K562 (cell line): ENCODE data around the gene PUM2. TPM values are rescaled to one million over a fixed set of nuclear protein-coding genes. Genes with fewer than 3 reads are reported as not detected.

Source experiments
- ATAC-seq: fragments of 200-7000 bp; cut with Tn5 transposase; 3 replicates; pipeline ENCODE4 v1.9.1; 2020; ENCODE audit warnings: moderate library complexity
- BruUV-seq: library from RNA; stranded (reverse); fragments of 400-500 nt; replicated peaks from 2 replicates; lab custom pipeline; 2021; lab: Mats Ljungman, UMichigan
- CTCF ChIA-PET: fragments of 300-600 bp; formaldehyde crosslinking; extraction: SDS; loops from one replicate; lab custom pipeline; 2021; ENCODE audit warnings: low intra/inter-chr PET ratio; lab: Yijun Ruan, JAX
- POLR2A ChIA-PET: fragments of 300-600, 350-650 bp; sonication (Branson Sonifier 250); formaldehyde crosslinking; extraction: SDS; loops from one replicate; lab custom pipeline; 2021; ENCODE audit warnings: antibody characterized with exemption, inconsistent platforms; lab: Yijun Ruan, JAX
- DNase-seq, 4 experiments: peaks; one replicate each; pipeline versions ENCODE4 v3.0.0 to v3.0.0-alpha.2; 2011 to 2018; ENCODE audit warnings: low spot score in 3 of 4, mixed read lengths in 3 of 4; ENCODE audit errors: extremely low read depth in 1 of 4
- FAIRE-seq: peaks from 2 replicates; lab custom pipeline; 2011; peaks lifted over from hg19 to GRCh38; lab: Jason Lieb, UNC
- H2AFZ ChIP-seq: 2 replicates; pipeline ENCODE4 v1.6.0; 2011; ENCODE audit warnings: low read depth, low read length, control low read depth, inconsistent platforms
- H3K27ac ChIP-seq: fragments of 200-600 bp; 3 replicates; pipeline ENCODE4 v1.8.0; 2011; ENCODE audit warnings: low read depth, mild to moderate bottlenecking, control low read depth, inconsistent platforms, low read length, moderate library complexity, mixed read lengths; ENCODE audit errors: extremely low read depth
- H3K27me3 ChIP-seq, 2 experiments: fragments of 300-600 bp in 1 of 2; 2 replicates in 1 of 2; 3 replicates in 1 of 2; pipeline versions ENCODE4 v1.6.0 to v1.8.0; 2011; ENCODE audit warnings: inconsistent platforms in 2 of 2, low read length in 2 of 2, mild to moderate bottlenecking in 1 of 2, mixed read lengths in 1 of 2, moderate library complexity in 1 of 2; ENCODE audit not compliant: control insufficient read depth in 2 of 2, insufficient read depth in 2 of 2
- H3K36me3 ChIP-seq: fragments of 300-600 bp; 3 replicates; pipeline ENCODE4 v1.8.0; 2011; ENCODE audit warnings: mild to moderate bottlenecking, low read length, inconsistent platforms; ENCODE audit not compliant: control insufficient read depth, insufficient read depth
- H3K4me1 ChIP-seq, 2 experiments: fragments of 200-600 bp in 1 of 2; replicated peaks in 1 of 2; 2 replicates in 1 of 2; 3 replicates in 1 of 2; pipeline versions ENCODE4 v1.5.1 to v1.8.0; 2011; ENCODE audit warnings: inconsistent platforms in 2 of 2, low read length in 2 of 2, mild to moderate bottlenecking in 1 of 2, mixed read lengths in 1 of 2, moderate library complexity in 1 of 2; ENCODE audit not compliant: control insufficient read depth in 2 of 2, insufficient read depth in 2 of 2
- H3K4me2 ChIP-seq: 2 replicates; pipeline ENCODE4 v1.6.1; 2011; ENCODE audit warnings: low read length, control low read depth, inconsistent platforms, mixed read lengths; ENCODE audit not compliant: insufficient read depth
- H3K4me3 ChIP-seq: fragments of 200-600 bp; sonication (generic), shearing (Covaris generic); 2 replicates; pipeline ENCODE4 v1.5.1; 2016; ENCODE audit warnings: control low read depth, inconsistent platforms
- H3K79me2 ChIP-seq: fragments of 200-600 bp; 3 replicates; pipeline ENCODE4 v1.8.0; 2011; ENCODE audit warnings: low read length, inconsistent platforms; ENCODE audit not compliant: control insufficient read depth, insufficient read depth
- H3K9ac ChIP-seq, 2 experiments: 2 replicates each; pipeline versions ENCODE4 v1.6.0 to v1.6.1; 2011; ENCODE audit warnings: low read depth in 2 of 2, low read length in 2 of 2, control low read depth in 1 of 2, inconsistent platforms in 1 of 2, mild to moderate bottlenecking in 1 of 2, mixed read lengths in 1 of 2; ENCODE audit not compliant: insufficient read depth in 1 of 2
- H3K9me1 ChIP-seq: one replicate; pipeline ENCODE4 v1.6.0; 2011; ENCODE audit warnings: inconsistent platforms, mild to moderate bottlenecking, low read length, moderate library complexity; ENCODE audit not compliant: control insufficient read depth, insufficient read depth
- H3K9me3 ChIP-seq: replicated peaks from 2 replicates; pipeline ENCODE4 v1.5.1; 2011; ENCODE audit warnings: low read depth, low read length, inconsistent platforms; ENCODE audit not compliant: control insufficient read depth, insufficient read depth
- H4K20me1 ChIP-seq: replicated peaks from 2 replicates; pipeline ENCODE4 v1.6.1; 2011; ENCODE audit warnings: low read length, inconsistent platforms, mixed read lengths; ENCODE audit not compliant: control insufficient read depth, insufficient read depth
- CAMTA2 ChIP-seq: fragments of 250-450 bp; sonication (Bioruptor Pico); conservative IDR thresholded peaks from 2 replicates; pipeline ENCODE4 v1.5.1; 2022
- COPS2 ChIP-seq: fragments of 450-650 bp; conservative IDR thresholded peaks from 2 replicates; pipeline ENCODE4 v1.6.1; 2016; ENCODE audit warnings: mild to moderate bottlenecking, moderate library complexity
- DIDO1 ChIP-seq: fragments of 450-650 bp; IDR thresholded peaks from 2 replicates; pipeline ENCODE4 v1.6.1; 2016; ENCODE audit warnings: low read depth, missing biosample characterization, missing genetic modification characterization
- PTBP1 ChIP-seq: fragments of 200-400 bp; formaldehyde crosslinking; IDR thresholded peaks from 2 replicates; pipeline ENCODE4 v1.6.1; 2017; ENCODE audit warnings: low read depth, low read length
- ZNF263 ChIP-seq: sonication (generic); formaldehyde crosslinking; IDR thresholded peaks from 2 replicates; pipeline ENCODE4 v1.8.0; 2022; ENCODE audit warnings: mild to moderate bottlenecking, missing genetic modification reagents, borderline replicate concordance
- ZSCAN29 ChIP-seq: fragments of 450-650 bp; IDR thresholded peaks from 2 replicates; pipeline ENCODE4 v1.6.1; 2017
- WGBS: fragments of 100-300 bp; shearing (Covaris generic); methylation state at CpG from one replicate; pipeline ENCODE4 v1.1.6; 2016; ENCODE audit warnings: low coverage, mixed read lengths; ENCODE audit not compliant: insufficient coverage; ENCODE audit errors: missing lambda C conversion rate; 5-methylcytosine and 5-hydroxymethylcytosine counted together
- in situ Hi-C: fragments of 300-500 bp; cut with MboI; formaldehyde crosslinking; loops from 4 replicates; pipeline ENCODE4 v1.15.0; 2018; ENCODE audit warnings: inconsistent platforms, mixed read lengths
- intact Hi-C: fragments of 100-400 bp; cut with micrococcal nuclease; formaldehyde crosslinking; loops from 2 replicates; pipeline ENCODE4 v1.14.2; 2022
- polyA plus RNA-seq, 8 experiments: library from polyadenylated mRNA; depleted of rRNA in 4 of 8; stranded (reverse) in 5 of 8; unstranded in 3 of 8; fragments of >200 nt; fragmentation: Nextera tagmentation in 2 of 8; fragmentation: Illumina TruSeq in 1 of 8; extraction: Ambion mirVana in 2 of 8; extraction: Trizol in 1 of 8; gene quantifications; 2 replicates each; pipeline versions ENCODE4 v1.2.1 to v1.2.3, GENCODE V29; 2011 to 2014; ENCODE audit warnings: inconsistent platforms in 1 of 8, missing spikeins in 1 of 8
- total RNA-seq, 7 experiments: library from RNA; depleted of rRNA in 6 of 7; stranded (reverse); fragments of >200 nt in 6 of 7; fragmentation: Illumina TruSeq in 2 of 7; extraction: Trizol in 2 of 7; gene quantifications; 2 replicates each; pipeline versions ENCODE4 v1.2.1 to v1.2.3, GENCODE V29; 2011 to 2021; ENCODE audit warnings: low replicate concordance in 1 of 7
- TF ChIP-seq, protein P1 (sequence below), 3 experiments: IDR thresholded peaks in 2 of 3; conservative IDR thresholded peaks in 1 of 3; 2 replicates each; pipeline ENCODE4 v1.5.1; 2011 to 2012; ENCODE audit warnings: low read length in 3 of 3, mild to moderate bottlenecking in 3 of 3, control low read depth in 2 of 3, improper control_type of control experiment in 1 of 3, inconsistent platforms in 1 of 3, low read depth in 1 of 3, mixed read lengths in 1 of 3, moderate library complexity in 1 of 3; ENCODE audit not compliant: insufficient read depth in 2 of 3
- TF ChIP-seq, protein P2 (sequence below): IDR thresholded peaks from 2 replicates; pipeline ENCODE4 v1.6.1; 2011; ENCODE audit warnings: borderline replicate concordance, low read depth, mild to moderate bottlenecking, moderate library complexity, low read length; ENCODE audit not compliant: insufficient read depth, poor library complexity, severe bottlenecking

Gene PUM2
- total and polyA plus RNA-seq, 9 of the 15 experiments (the other 6 are each of a cell fraction or from before 2014, with no cell fraction given) = 13.4 to 61.9 (median 28.3) TPM

DNA sequence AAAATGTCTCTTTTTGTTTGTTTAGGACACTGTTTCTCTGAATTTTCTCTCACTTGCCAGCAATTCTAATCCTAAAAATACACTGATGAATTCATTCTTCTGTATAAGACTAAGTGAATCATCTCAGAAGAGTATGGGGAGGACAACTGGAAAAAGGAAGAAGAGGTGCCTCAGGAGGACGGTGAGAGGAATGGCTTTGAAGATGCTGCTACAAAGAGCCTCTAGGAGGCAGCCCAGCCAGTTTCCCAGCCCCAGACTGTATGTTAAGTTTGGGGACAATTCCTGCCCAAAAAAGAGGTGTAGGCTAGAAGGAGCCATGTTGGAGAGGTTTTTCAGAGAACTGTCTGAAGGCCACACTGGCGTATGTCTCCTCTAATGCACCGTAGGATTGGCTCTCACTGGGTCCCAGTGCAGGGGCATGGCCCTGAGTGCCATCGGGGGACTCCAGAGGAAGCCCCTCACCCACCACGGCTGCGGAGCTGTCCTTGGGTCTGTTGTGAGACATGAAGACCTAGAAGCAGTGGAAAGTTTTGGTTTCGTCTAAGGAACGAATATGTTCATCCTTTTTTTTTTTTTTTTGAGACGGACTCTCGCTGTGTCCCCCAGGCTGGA, 122.6 kb downstream of the PUM2 start:
- Histone ChIP-seq H3K9ac (no peak overlapping the region), H3K4me3 (no peak overlapping the region), H3K79me2 (no peaks in the 10 kb centered on the region), H3K9me1 (no peaks in the 10 kb centered on the region), H3K9me3 (no peaks in the 10 kb centered on the region), H3K27ac (no peak overlapping the region), H3K4me1 (peaks cover 0 to 29% of the 10 kb centered on the region in 2 experiments; a peak in 2 of 5 replicates), H3K36me3 (no peaks in the 10 kb centered on the region), H4K20me1 (no peaks in the 10 kb centered on the region), H3K27me3 (peaks cover 8 to 53% of the 10 kb centered on the region in 2 experiments; a peak in 3 of 5 replicates), H3K4me2 (no peak overlapping the region), H2AFZ (no peak overlapping the region)
- CTCF ChIA-PET = no interaction called here
- WGBS = 26% methylated on average over 9 of the region's 10 CpGs
- ATAC-seq = 0 out of 3 replicates have a peak, but pooled peaks have one; percentile 12
- TF ChIP-seq, protein P1, sequence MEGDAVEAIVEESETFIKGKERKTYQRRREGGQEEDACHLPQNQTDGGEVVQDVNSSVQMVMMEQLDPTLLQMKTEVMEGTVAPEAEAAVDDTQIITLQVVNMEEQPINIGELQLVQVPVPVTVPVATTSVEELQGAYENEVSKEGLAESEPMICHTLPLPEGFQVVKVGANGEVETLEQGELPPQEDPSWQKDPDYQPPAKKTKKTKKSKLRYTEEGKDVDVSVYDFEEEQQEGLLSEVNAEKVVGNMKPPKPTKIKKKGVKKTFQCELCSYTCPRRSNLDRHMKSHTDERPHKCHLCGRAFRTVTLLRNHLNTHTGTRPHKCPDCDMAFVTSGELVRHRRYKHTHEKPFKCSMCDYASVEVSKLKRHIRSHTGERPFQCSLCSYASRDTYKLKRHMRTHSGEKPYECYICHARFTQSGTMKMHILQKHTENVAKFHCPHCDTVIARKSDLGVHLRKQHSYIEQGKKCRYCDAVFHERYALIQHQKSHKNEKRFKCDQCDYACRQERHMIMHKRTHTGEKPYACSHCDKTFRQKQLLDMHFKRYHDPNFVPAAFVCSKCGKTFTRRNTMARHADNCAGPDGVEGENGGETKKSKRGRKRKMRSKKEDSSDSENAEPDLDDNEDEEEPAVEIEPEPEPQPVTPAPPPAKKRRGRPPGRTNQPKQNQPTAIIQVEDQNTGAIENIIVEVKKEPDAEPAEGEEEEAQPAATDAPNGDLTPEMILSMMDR (IDR thresholded peaks at IDR 0.05 in 2 of 3, conservative IDR thresholded peaks at IDR 0.05 in 1 of 3; ENCODE audit: insufficient read depth in 2 of 3, low read depth in 1 of 3, low read length in 3 of 3) = peak; percentile 16 to 24 (median 23); a peak in 2 of 6 replicates
- TF ChIP-seq COPS2 (no peak), ZNF263 (CRISPR knock-in tag) (peak; percentile 84), PTBP1 (no peak), ZSCAN29 (no peak), DIDO1 (no peak), CAMTA2 (no peak)
- TF ChIP-seq, protein P2, sequence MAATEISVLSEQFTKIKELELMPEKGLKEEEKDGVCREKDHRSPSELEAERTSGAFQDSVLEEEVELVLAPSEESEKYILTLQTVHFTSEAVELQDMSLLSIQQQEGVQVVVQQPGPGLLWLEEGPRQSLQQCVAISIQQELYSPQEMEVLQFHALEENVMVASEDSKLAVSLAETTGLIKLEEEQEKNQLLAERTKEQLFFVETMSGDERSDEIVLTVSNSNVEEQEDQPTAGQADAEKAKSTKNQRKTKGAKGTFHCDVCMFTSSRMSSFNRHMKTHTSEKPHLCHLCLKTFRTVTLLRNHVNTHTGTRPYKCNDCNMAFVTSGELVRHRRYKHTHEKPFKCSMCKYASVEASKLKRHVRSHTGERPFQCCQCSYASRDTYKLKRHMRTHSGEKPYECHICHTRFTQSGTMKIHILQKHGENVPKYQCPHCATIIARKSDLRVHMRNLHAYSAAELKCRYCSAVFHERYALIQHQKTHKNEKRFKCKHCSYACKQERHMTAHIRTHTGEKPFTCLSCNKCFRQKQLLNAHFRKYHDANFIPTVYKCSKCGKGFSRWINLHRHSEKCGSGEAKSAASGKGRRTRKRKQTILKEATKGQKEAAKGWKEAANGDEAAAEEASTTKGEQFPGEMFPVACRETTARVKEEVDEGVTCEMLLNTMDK = peak; percentile 25
- no peak for DNase-seq
- FAIRE-seq = no peak
- POLR2A ChIA-PET = no interaction called here
- intact Hi-C loops = loop anchor here (1.0 to 5.0 kb wide), 2 partner anchors 125 to 271 kb away; no protein-coding TSS in a partner anchor
- no TSS peak for BruUV-seq
- in situ Hi-C loops = loop anchor here (10.0 kb wide), 1 partner anchor 93 kb away; no protein-coding TSS in a partner anchor
